ENCODE measurements around the gene AGAP1. TPM values are rescaled to one million over a fixed set of nuclear protein-coding genes. Genes with fewer than 3 reads are reported as not detected.

AGAP1 gene
- polyA plus RNA-seq, 4 donors, result 9.8 to 19.2 (median 15.5) TPM

DNA sequence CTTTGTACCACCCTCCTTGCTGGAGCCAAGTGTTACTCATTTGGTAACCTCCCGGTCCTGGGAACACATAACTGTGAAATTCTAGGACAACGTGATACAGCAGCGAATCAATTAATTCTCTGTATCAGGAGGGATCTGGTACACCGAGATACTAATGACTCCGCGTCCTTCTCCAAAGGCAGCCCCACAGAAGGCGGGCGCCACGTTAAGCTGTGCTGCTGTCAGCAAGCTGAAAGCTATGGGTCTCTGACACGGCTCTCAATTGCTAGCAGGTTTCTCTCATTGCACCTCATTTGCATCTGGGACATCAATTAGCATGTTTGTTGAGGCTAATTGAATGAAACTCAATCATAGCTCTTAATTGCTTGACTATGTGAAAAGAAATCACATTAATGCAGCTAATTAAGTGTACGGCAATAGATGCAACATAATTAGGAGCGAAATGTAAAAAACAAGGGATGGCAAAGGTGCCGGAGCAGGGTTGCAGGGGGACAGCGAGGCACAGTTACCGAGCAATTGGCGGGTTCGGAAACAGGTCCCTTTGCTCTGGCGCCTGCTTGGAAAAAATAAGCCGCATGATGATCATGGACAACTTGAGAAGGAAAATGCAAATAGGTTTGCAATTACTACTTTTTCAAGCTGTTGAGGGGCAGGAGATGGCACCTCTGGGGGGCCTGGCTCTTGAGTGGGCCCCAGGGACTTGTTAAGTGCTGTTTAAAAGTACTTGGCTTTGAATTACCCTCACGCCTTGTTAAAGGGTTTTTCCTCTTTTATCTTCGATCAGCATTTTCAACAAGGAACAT lies 410.1 kb downstream of the AGAP1 start:
- FAIRE-seq (no peak), DNase-seq (no peak)
- WGBS, 3 donors, result 85 to 90% (median 85%) methylated on average over 21 of the region's 21 CpGs
- no peak overlapping the region for H3K27ac ChIP-seq (ENCODE audit: low read depth in 1 of 3, low read length in 2 of 3)
- H3K27me3 ChIP-seq (ENCODE audit: control insufficient read depth in 3 of 3, insufficient read depth in 3 of 3, low read length in 3 of 3), result no peaks in the 10 kb centered on the region
- H3K9me3 ChIP-seq (ENCODE audit: control insufficient read depth in 2 of 2, insufficient read depth in 1 of 2, low read depth in 1 of 2, low read length in 1 of 2), result no peaks in the 10 kb centered on the region
- H3K4me1 ChIP-seq (ENCODE audit: control insufficient read depth in 3 of 3, insufficient read depth in 2 of 3, low read depth in 1 of 3, low read length in 2 of 3), result no peaks in the 10 kb centered on the region
- H3K4me3 ChIP-seq (ENCODE audit: low read depth in 1 of 3, low read length in 3 of 3), result no peak overlapping the region
- H3K36me3 ChIP-seq (ENCODE audit: control insufficient read depth in 3 of 3, insufficient read depth in 2 of 3, low read depth in 1 of 3, low read length in 3 of 3), result peaks cover 0 to 5% (median 2%) of the 10 kb centered on the region in 3 donors

DNA sequence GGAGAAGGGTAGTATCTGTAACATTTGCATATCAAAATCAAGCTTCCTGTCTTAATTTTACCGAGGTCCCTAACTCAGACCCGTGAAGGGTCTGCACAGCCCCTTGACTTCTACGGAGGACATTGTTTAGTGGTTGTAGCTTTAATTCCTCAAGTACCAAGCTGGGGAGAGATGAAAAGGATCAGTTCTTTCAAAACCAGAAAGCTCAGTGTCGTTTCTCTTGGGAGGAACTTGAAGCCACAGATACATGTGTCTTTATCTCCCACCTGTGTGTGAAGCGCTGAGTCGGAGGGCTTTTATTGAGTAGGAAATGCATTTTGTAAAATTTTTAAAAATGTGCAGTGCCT lies 410.7 kb downstream of the AGAP1 start:
- Histone ChIP-seq H3K36me3 (ENCODE audit: control insufficient read depth in 3 of 3, insufficient read depth in 2 of 3, low read depth in 1 of 3, low read length in 3 of 3) (peaks cover 0 to 5% (median 2%) of the 10 kb centered on the region in 3 donors), H3K4me1 (ENCODE audit: control insufficient read depth in 3 of 3, insufficient read depth in 2 of 3, low read depth in 1 of 3, low read length in 2 of 3) (no peaks in the 10 kb centered on the region), H3K27me3 (ENCODE audit: control insufficient read depth in 3 of 3, insufficient read depth in 3 of 3, low read length in 3 of 3) (no peaks in the 10 kb centered on the region), H3K4me3 (ENCODE audit: low read depth in 1 of 3, low read length in 3 of 3) (no peak overlapping the region), H3K27ac (ENCODE audit: low read depth in 1 of 3, low read length in 2 of 3) (no peak overlapping the region), H3K9me3 (ENCODE audit: control insufficient read depth in 2 of 2, insufficient read depth in 1 of 2, low read depth in 1 of 2, low read length in 1 of 2) (no peaks in the 10 kb centered on the region)
- DNase-seq, result no peak
- FAIRE-seq, result no peak
- WGBS, 3 donors, result 68 to 83% (median 78%) methylated on average over 6 of the region's 6 CpGs

DNA sequence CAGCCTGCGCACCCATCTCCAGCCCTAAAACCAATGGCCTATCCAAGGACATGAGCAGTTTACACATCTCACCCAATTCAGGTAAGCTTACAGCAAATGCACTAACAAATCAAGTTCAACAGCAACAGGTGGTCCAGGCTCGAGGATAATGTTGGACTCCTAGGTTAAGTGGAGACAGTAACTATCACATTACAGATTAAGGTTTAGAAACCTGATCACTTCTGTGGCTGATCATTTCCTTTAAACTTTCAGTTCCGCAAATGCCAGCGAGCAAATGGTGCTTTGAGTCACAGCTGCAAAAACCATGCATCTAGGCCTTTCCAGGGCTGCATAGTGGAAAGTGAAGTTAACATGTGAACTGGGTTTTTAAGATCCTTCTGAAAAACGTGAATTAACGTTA lies 415.0 kb downstream of the AGAP1 start:
- Histone ChIP-seq H3K36me3 (ENCODE audit: control insufficient read depth in 3 of 3, insufficient read depth in 2 of 3, low read depth in 1 of 3, low read length in 3 of 3) (peaks cover 2 to 13% (median 4%) of the 10 kb centered on the region in 3 donors), H3K9me3 (ENCODE audit: control insufficient read depth in 2 of 2, insufficient read depth in 1 of 2, low read depth in 1 of 2, low read length in 1 of 2) (no peaks in the 10 kb centered on the region), H3K4me1 (ENCODE audit: control insufficient read depth in 3 of 3, insufficient read depth in 2 of 3, low read depth in 1 of 3, low read length in 2 of 3) (no peaks in the 10 kb centered on the region), H3K27ac (ENCODE audit: low read depth in 1 of 3, low read length in 2 of 3) (no peak overlapping the region), H3K4me3 (ENCODE audit: low read depth in 1 of 3, low read length in 3 of 3) (no peak overlapping the region), H3K27me3 (ENCODE audit: control insufficient read depth in 3 of 3, insufficient read depth in 3 of 3, low read length in 3 of 3) (no peaks in the 10 kb centered on the region)
- 77 to 82% (median 79%) methylated on average over 6 of the region's 6 CpGs for WGBS, 3 donors
- DNase-seq, result no peak
- no peak for FAIRE-seq

DNA sequence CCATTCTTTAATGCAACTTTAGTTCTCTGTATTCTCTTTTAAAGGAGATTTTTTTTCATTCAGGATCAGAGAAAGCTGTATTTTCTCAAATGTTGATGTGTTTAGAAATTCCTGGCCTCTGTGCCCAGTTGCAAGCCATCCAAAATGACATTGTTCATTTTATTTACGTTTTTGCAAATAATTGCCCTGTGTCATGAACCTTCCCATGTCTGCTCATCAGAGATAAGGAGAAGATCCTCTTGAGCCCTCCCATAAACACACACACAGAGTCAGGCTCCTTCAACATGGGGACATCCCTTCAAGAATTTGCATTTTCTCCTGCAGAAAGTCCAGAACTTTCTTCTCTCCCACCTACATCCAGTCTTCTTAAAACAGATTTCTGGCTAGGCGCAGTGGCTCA lies 415.5 kb downstream of the AGAP1 start:
- H3K27me3 ChIP-seq (ENCODE audit: control insufficient read depth in 3 of 3, insufficient read depth in 3 of 3, low read length in 3 of 3), result no peaks in the 10 kb centered on the region
- FAIRE-seq (no peak), DNase-seq (no peak)
- no peaks in the 10 kb centered on the region for H3K4me1 ChIP-seq (ENCODE audit: control insufficient read depth in 3 of 3, insufficient read depth in 2 of 3, low read depth in 1 of 3, low read length in 2 of 3)
- 63 to 89% (median 85%) methylated on average over 2 of the region's 2 CpGs for WGBS, 3 donors
- H3K4me3 ChIP-seq (ENCODE audit: low read depth in 1 of 3, low read length in 3 of 3), result no peak overlapping the region
- no peaks in the 10 kb centered on the region for H3K9me3 ChIP-seq (ENCODE audit: control insufficient read depth in 2 of 2, insufficient read depth in 1 of 2, low read depth in 1 of 2, low read length in 1 of 2)
- H3K36me3 ChIP-seq (ENCODE audit: control insufficient read depth in 3 of 3, insufficient read depth in 2 of 3, low read depth in 1 of 3, low read length in 3 of 3), result peaks cover 2 to 13% (median 4%) of the 10 kb centered on the region in 3 donors
- H3K27ac ChIP-seq (ENCODE audit: low read depth in 1 of 3, low read length in 2 of 3), result no peak overlapping the region

DNA sequence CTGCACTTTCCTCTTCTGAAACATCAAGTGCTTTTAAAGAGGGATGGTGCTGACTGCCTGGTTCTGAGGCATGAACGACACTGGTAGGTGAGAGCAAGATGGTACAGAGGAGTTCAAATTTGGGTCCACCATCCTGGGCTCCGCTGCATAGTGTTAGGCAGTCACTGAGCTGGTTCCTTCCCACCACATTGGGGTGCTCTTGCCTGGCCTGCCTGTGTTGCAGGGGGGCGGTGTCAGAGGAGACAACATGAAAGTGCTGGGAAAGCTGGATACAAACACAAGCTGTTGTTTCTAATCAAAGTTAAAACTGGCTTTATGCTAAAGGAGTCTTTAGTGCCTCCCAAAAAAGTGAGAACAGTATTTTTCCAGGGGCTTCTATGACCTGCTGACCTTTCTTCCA lies 416.2 kb downstream of the AGAP1 start:
- Histone ChIP-seq H3K27ac (ENCODE audit: low read depth in 1 of 3, low read length in 2 of 3) (no peak overlapping the region), H3K9me3 (ENCODE audit: control insufficient read depth in 2 of 2, insufficient read depth in 1 of 2, low read depth in 1 of 2, low read length in 1 of 2) (peaks cover 0 to 4% of the 10 kb centered on the region in 2 donors), H3K4me1 (ENCODE audit: control insufficient read depth in 3 of 3, insufficient read depth in 2 of 3, low read depth in 1 of 3, low read length in 2 of 3) (no peaks in the 10 kb centered on the region), H3K27me3 (ENCODE audit: control insufficient read depth in 3 of 3, insufficient read depth in 3 of 3, low read length in 3 of 3) (no peaks in the 10 kb centered on the region), H3K36me3 (ENCODE audit: control insufficient read depth in 3 of 3, insufficient read depth in 2 of 3, low read depth in 1 of 3, low read length in 3 of 3) (peaks cover 2 to 19% (median 4%) of the 10 kb centered on the region in 3 donors), H3K4me3 (ENCODE audit: low read depth in 1 of 3, low read length in 3 of 3) (no peak overlapping the region)
- FAIRE-seq (no peak), DNase-seq (no peak)
- 88 to 93% (median 89%) methylated on average over 3 of the region's 3 CpGs for WGBS, 3 donors

DNA sequence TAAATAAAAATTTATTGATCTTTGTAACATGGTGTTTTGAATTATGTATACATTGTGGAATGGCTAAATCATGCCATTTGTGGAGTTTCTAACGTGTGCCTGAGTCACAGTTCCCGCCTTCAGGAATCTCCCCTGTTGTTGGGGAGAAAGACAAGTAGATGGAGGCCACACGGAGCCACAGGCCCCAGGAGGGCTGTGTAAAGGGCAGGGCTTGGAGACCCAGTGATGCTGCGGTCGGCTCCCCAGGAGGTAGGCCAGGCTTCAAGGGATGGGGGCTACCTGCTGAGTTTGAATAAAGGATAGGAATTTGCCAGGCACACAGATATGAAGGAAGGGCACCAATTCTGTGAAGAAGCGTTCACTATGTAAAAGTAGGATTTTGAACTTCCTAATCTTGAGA lies 417.3 kb downstream of the AGAP1 start:
- Histone ChIP-seq H3K27me3 (ENCODE audit: control insufficient read depth in 3 of 3, insufficient read depth in 3 of 3, low read length in 3 of 3) (no peaks in the 10 kb centered on the region), H3K4me1 (ENCODE audit: control insufficient read depth in 3 of 3, insufficient read depth in 2 of 3, low read depth in 1 of 3, low read length in 2 of 3) (no peaks in the 10 kb centered on the region), H3K27ac (ENCODE audit: low read depth in 1 of 3, low read length in 2 of 3) (no peak overlapping the region), H3K36me3 (ENCODE audit: control insufficient read depth in 3 of 3, insufficient read depth in 2 of 3, low read depth in 1 of 3, low read length in 3 of 3) (peaks cover 2 to 21% (median 4%) of the 10 kb centered on the region in 3 donors), H3K4me3 (ENCODE audit: low read depth in 1 of 3, low read length in 3 of 3) (no peak overlapping the region), H3K9me3 (ENCODE audit: control insufficient read depth in 2 of 2, insufficient read depth in 1 of 2, low read depth in 1 of 2, low read length in 1 of 2) (peaks cover 0 to 4% of the 10 kb centered on the region in 2 donors)
- FAIRE-seq (no peak), DNase-seq (no peak)
- WGBS, 3 donors, result 85 to 94% (median 93%) methylated on average over 6 of the region's 6 CpGs

DNA sequence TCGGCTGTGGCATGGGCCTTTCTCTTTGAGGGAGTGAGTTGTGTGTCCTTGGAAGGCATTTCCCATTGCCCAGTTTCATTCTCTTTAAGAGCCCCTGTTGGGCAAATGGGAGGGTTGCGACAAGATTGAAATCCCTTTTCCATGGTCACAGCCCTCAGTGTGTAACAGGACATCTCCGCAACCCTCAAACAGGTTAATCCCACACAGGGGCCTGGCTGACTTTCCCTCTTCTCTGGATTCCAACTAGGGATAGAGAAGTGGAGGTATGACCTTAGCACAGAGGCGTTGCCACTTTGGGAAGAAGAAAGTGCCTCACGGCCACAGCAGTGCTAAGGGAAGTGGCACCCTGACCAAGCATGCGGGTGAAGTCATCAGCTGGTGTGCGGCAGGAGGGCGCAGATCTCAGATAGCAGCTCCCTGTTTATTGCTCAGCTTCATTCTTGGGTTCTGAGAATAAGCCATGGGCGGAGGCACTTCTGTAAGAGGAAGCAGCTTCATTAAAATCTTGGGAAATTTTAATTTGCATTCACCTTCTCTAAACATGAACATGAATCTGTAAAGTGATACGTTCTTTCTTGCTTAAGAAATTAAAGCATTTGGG lies 417.9 kb downstream of the AGAP1 start:
- FAIRE-seq, result no peak
- no peaks in the 10 kb centered on the region for H3K4me1 ChIP-seq (ENCODE audit: control insufficient read depth in 3 of 3, insufficient read depth in 2 of 3, low read depth in 1 of 3, low read length in 2 of 3)
- H3K9me3 ChIP-seq (ENCODE audit: control insufficient read depth in 2 of 2, insufficient read depth in 1 of 2, low read depth in 1 of 2, low read length in 1 of 2), result peaks cover 0 to 4% of the 10 kb centered on the region in 2 donors
- DNase-seq, result no peak
- H3K27ac ChIP-seq (ENCODE audit: low read depth in 1 of 3, low read length in 2 of 3), result no peak overlapping the region
- H3K36me3 ChIP-seq (ENCODE audit: control insufficient read depth in 3 of 3, insufficient read depth in 2 of 3, low read depth in 1 of 3, low read length in 3 of 3), result peaks cover 2 to 18% (median 4%) of the 10 kb centered on the region in 3 donors
- no peaks in the 10 kb centered on the region for H3K27me3 ChIP-seq (ENCODE audit: control insufficient read depth in 3 of 3, insufficient read depth in 3 of 3, low read length in 3 of 3)
- 76 to 87% (median 83%) methylated on average over 10 of the region's 10 CpGs for WGBS, 3 donors
- H3K4me3 ChIP-seq (ENCODE audit: low read depth in 1 of 3, low read length in 3 of 3), result no peak overlapping the region

DNA sequence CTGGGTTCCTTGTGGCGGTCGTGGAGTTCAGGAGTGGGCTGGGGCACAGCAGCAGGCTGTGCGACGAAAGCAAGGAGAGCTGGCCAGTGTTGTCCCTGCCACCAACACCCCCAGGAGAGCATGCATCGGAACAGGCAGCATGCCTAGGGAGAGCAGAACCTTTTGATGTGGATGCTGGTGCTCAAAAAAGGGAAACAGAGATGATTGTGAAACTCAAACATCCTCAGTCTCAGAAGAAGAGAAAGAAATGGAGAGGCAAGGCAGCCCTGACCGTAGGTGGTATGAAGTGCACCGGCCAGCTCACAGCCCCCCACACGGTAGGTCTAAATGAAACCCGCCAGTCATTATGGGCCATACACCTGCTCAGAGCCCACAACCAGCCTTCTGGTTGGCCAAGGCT lies 420.9 kb downstream of the AGAP1 start:
- no peaks in the 10 kb centered on the region for H3K4me1 ChIP-seq (ENCODE audit: control insufficient read depth in 3 of 3, insufficient read depth in 2 of 3, low read depth in 1 of 3, low read length in 2 of 3)
- H3K36me3 ChIP-seq (ENCODE audit: control insufficient read depth in 3 of 3, insufficient read depth in 2 of 3, low read depth in 1 of 3, low read length in 3 of 3), result peaks cover 0 to 29% (median 6%) of the 10 kb centered on the region in 3 donors
- DNase-seq (no peak), FAIRE-seq (no peak)
- no peak overlapping the region for H3K4me3 ChIP-seq (ENCODE audit: low read depth in 1 of 3, low read length in 3 of 3)
- H3K9me3 ChIP-seq (ENCODE audit: control insufficient read depth in 2 of 2, insufficient read depth in 1 of 2, low read depth in 1 of 2, low read length in 1 of 2), result peaks cover 0 to 6% of the 10 kb centered on the region in 2 donors
- 95 to 96% (median 96%) methylated on average over 9 of the region's 9 CpGs for WGBS, 3 donors
- no peaks in the 10 kb centered on the region for H3K27me3 ChIP-seq (ENCODE audit: control insufficient read depth in 3 of 3, insufficient read depth in 3 of 3, low read length in 3 of 3)
- H3K27ac ChIP-seq (ENCODE audit: low read depth in 1 of 3, low read length in 2 of 3), result no peak overlapping the region
